ENCODE data around the gene ROM1. TPM values are rescaled to one million over a fixed set of nuclear protein-coding genes. Genes with fewer than 3 reads are reported as not detected.
A peak's percentile ranks its signal among the peaks of the same experiment; 100 is the strongest.

ROM1 gene
- total RNA-seq, 6 donors from 2014 or later: 3.1 to 9.2 (median 5.2) TPM

DNA sequence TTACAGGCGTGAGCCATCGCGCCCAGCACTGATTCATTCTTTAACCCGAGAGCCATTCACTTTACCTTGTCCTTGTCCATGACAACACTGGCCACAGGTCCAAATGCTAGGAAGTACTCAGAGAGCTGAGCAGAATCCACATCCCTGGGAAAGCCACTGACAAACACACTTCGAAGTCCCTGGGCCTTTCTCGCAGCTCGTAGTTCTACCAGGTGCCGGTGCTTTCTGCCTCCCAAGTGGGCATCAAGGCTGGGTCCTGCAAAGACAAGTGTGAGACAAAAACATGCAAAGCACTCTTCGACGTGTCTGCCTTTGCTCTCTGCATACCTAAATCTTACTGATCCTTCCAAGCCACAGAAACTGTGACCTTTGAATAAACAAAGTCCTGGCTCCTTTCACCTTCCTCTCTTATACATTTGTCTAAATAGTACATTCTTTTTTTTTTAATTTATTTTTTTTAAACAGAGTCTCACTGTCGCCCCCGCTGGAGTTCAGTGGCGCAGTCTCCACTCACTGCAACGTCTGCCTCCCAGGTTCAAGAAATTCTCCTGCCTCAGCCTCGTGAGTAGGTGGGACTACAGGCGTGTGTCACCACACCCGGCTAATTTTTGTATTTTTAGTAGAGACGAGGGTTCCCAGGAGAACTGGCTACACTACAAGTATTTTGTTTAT lies 24.0 kb upstream of the ROM1 start:
- no peak for ATAC-seq (ENCODE audit: low FRiP score in 2 of 2)
- Histone ChIP-seq H3K36me3 (peaks cover 8 to 47% (median 31%) of the 10 kb centered on the region in 4 donors), H3K9me3 (no peaks in the 10 kb centered on the region), H3K27ac (no peak overlapping the region), H3K4me1 (peaks cover 28 to 40% (median 31%) of the 10 kb centered on the region in 4 donors), H3K27me3 (no peaks in the 10 kb centered on the region), H3K4me3 (no peak overlapping the region)
- TF ChIP-seq EP300 (IDR thresholded peaks at IDR 0.05): no peak
- TF ChIP-seq, protein P1, sequence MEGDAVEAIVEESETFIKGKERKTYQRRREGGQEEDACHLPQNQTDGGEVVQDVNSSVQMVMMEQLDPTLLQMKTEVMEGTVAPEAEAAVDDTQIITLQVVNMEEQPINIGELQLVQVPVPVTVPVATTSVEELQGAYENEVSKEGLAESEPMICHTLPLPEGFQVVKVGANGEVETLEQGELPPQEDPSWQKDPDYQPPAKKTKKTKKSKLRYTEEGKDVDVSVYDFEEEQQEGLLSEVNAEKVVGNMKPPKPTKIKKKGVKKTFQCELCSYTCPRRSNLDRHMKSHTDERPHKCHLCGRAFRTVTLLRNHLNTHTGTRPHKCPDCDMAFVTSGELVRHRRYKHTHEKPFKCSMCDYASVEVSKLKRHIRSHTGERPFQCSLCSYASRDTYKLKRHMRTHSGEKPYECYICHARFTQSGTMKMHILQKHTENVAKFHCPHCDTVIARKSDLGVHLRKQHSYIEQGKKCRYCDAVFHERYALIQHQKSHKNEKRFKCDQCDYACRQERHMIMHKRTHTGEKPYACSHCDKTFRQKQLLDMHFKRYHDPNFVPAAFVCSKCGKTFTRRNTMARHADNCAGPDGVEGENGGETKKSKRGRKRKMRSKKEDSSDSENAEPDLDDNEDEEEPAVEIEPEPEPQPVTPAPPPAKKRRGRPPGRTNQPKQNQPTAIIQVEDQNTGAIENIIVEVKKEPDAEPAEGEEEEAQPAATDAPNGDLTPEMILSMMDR (IDR thresholded peaks at IDR 0.05): peak in 1 of 6 experiments; percentile 11
- no peak for DNase-seq
- WGBS, 2 donors: 65 to 68% methylated on average over 18 of the region's 18 CpGs

DNA sequence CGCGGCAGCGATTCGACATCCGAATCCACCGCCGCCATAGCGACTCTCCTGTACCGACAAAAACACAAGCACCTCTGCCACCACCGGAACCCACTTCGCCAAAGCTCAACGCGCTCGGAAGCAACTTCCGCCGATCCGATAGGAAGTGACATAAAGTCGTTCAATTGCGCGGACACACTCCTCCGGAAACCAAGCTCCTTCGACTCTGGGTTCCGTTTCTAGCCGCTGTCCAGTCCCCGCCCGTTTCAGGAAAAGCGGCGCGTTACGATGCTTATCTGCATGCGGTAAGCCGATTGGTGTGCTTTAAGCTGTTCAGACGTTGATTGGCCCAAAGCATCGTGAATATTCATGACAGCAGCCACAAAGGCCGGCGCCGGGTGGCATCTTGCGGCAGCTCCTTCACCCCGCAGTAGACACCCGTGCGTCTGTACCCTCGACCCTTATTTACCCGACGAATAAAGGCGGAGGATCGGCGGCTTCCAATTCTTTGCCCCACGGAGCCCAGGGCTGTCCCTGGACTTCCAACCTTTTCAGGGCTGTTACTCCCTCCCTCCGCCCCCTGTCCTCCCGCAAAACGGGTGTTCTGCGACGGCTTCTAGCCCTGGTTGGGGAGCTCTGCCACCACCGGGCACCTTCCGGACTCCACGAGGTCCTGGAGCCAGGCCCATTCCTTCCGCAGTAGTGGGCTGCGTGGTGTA lies 21.5 kb upstream of the ROM1 start, which contains the start of gene TUT1:
TUT1 (minus strand) TSS at position 76 of the 698 bp plus-strand sequence; CDS start at position 38, 38 bp downstream.
- ATAC-seq (ENCODE audit: low FRiP score in 2 of 2) (peak; percentile 97 to 98), DNase-seq (peak; percentile 90 to 99)
- H3K27me3 ChIP-seq: no peaks in the 10 kb centered on the region
- peak within 1 kb of the TSS; percentile 57 to 87 (median 70) for H3K4me3 ChIP-seq
- WGBS, 2 donors: 0% methylated on average over 41 to 49 of the region's 58 CpGs
- peaks cover 20 to 53% (median 42%) of the 10 kb centered on the region in 4 donors for H3K36me3 ChIP-seq
- peak within 1 kb of the TSS; percentile 94 to 97 (median 95) for H3K27ac ChIP-seq
- H3K9me3 ChIP-seq: no peaks in the 10 kb centered on the region
- TF ChIP-seq, protein P1 (IDR thresholded peaks at IDR 0.05): peak in 3 of 6 experiments; percentile 14 to 21 (median 16)
- TF ChIP-seq EP300 (IDR thresholded peaks at IDR 0.05): peak in 1 of 4 donors; percentile 87
- peak; percentile 51 to 92 (median 76) for TF ChIP-seq POLR2A (IDR thresholded peaks at IDR 0.05)
- TF ChIP-seq POLR2AphosphoS5 (IDR thresholded peaks at IDR 0.05): peak; percentile 96 to 99
- peaks cover 28 to 40% (median 31%) of the 10 kb centered on the region in 4 donors for H3K4me1 ChIP-seq

DNA sequence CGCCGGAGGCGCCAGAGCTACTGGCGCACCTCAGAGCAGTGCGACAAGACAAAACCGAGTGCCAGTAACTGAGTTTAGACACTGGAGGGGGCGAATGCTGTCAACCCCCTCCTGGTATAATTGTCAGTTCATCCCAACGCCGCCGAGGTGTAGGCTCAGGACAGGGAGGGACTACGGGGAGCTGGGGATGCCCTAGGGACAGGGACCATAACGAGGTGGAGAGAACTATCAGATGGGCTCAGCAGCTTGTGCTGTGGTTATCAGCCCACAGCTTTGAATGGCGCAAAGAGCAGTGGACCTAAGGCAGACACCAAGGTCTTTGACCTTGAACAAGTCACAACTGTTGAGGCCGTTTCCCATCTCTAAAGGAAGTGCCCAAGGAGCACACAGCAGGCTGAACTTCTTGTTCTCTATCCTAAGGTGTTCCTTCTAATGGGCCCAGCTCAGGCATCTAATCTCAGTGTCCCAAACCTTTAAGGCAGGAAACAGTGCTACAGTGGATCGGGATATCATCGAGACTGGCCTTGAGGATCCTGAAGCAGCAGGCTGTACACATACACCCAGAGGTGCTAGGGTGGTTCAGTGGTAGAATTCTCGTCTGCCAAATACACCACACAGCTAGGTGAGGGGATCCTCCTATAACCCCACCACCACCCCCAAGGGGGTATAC lies 20.8 kb upstream of the ROM1 start:
- DNase-seq (no peak), ATAC-seq (ENCODE audit: low FRiP score in 2 of 2) (peak; percentile 0 to 2)
- WGBS, 2 donors: 13 to 23% methylated on average over 12 to 17 of the region's 17 CpGs
- TF ChIP-seq POLR2A (IDR thresholded peaks at IDR 0.05): no peak
- TF ChIP-seq, protein P1 (IDR thresholded peaks at IDR 0.05): peak in 1 of 6 experiments; percentile 2
- Histone ChIP-seq H3K9me3 (no peaks in the 10 kb centered on the region), H3K36me3 (peaks cover 22 to 53% (median 46%) of the 10 kb centered on the region in 4 donors), H3K27me3 (no peaks in the 10 kb centered on the region), H3K4me3 (peak overlapping the region; percentile 28 to 87 (median 70)), H3K4me1 (peaks cover 28 to 40% (median 31%) of the 10 kb centered on the region in 4 donors), H3K27ac (peak overlapping the region; percentile 94 to 97 (median 95))

DNA sequence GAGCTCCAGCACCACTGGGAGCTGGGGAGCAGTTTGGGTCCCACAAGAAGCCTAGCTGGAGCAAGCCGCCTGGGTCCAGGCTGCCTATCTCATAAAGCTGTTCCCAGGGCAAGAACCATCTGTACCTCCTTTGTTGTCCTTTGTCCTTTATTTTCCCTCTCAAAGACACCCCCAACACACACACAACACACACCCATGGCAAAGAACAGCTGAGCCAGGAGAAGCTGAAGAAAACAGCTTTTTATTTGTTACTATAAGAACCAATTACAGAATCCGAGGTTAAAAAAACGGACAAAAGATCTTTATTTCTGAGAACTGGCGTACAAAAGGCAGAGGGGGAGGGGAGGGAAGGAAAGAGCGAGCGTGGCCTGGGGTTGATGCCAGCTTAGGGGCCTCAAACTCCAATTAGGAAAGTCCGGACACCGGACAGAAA lies 20.1 kb upstream of the ROM1 start:
- peaks cover 28 to 43% (median 31%) of the 10 kb centered on the region in 4 donors for H3K4me1 ChIP-seq
- ATAC-seq (ENCODE audit: low FRiP score in 2 of 2) (no peak), DNase-seq (no peak)
- peaks cover 29 to 55% (median 49%) of the 10 kb centered on the region in 4 donors for H3K36me3 ChIP-seq
- 74 to 79% methylated on average over 8 of the region's 8 CpGs for WGBS, 2 donors
- peak overlapping the region; percentile 94 to 97 (median 95) for H3K27ac ChIP-seq
- no peaks in the 10 kb centered on the region for H3K9me3 ChIP-seq
- H3K27me3 ChIP-seq: no peaks in the 10 kb centered on the region
- TF ChIP-seq, protein P1 (IDR thresholded peaks at IDR 0.05): no peak
- TF ChIP-seq POLR2AphosphoS5 (IDR thresholded peaks at IDR 0.05) (no peak), EP300 (IDR thresholded peaks at IDR 0.05) (no peak), POLR2A (IDR thresholded peaks at IDR 0.05) (no peak)
- H3K4me3 ChIP-seq: no peak overlapping the region
